Activated CD8-positive, alpha-beta memory T cell treated with anti-CD3 and anti-CD28 coated beads, Interleukin-2, amount 50 U/mL, for 1 hour (primary cell): ENCODE results near the gene NOBOX.
"Not testable (repeated sequence)": the region's sequence is repeated elsewhere in the genome, so short reads cannot be mapped to it uniquely, and the experiment has no call there.

Experiments
- DNase-seq: peaks from one replicate; pipeline ENCODE4 v3.0.0-alpha.2; 2020; ENCODE audit errors: extremely low read depth

NOBOX gene

GRCh38 chr7:144391823-144392255, 11.7 kb downstream of the NOBOX start:
- DNase-seq, result peak; percentile 3

GRCh38 chr7:144391014-144391413, 12.5 kb downstream of the NOBOX start:
- no peak for DNase-seq

DNA sequence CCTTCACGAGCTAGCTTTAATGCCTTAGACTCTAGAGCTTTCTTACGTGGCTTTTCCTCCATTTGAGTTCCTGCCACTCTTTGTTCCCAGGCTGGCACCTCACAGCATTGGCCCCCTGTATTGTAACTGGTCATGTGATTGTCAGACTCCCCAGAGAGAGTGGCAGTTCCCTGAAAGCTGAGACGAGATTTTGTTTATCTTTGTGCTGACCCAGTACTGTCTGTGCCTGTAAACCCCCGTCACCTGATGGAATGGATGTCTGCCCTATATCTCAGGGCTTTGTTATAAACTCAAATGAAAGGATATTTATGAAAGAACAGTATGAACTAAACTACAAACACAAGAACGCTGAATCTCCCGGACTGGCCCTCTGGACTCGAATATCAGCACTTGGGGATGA, 13.0 kb downstream of the NOBOX start:
- no peak for DNase-seq

DNA sequence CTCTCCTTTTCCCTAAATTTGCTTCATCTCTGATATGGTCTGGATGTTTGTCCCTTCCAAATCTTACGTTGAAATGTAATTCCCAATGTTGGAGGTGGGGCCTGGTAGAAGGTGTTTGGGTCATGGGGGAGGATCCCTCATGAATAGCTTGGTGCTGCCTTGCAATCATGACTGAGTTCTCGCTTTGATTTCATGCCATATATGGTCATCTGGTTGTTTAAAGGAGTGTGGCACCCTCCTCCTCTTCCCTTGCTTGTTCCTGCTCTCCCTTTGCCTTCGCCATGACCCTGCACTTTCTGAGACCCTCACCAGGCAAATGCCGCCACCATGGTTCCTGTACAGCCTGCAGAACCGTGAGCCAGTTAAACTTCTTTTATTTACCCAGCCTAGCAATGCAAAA, 14.5 kb downstream of the NOBOX start:
- DNase-seq, result no peak

GRCh38 chr7:144386741-144387140, 16.8 kb downstream of the NOBOX start:
- no peak for DNase-seq

DNA sequence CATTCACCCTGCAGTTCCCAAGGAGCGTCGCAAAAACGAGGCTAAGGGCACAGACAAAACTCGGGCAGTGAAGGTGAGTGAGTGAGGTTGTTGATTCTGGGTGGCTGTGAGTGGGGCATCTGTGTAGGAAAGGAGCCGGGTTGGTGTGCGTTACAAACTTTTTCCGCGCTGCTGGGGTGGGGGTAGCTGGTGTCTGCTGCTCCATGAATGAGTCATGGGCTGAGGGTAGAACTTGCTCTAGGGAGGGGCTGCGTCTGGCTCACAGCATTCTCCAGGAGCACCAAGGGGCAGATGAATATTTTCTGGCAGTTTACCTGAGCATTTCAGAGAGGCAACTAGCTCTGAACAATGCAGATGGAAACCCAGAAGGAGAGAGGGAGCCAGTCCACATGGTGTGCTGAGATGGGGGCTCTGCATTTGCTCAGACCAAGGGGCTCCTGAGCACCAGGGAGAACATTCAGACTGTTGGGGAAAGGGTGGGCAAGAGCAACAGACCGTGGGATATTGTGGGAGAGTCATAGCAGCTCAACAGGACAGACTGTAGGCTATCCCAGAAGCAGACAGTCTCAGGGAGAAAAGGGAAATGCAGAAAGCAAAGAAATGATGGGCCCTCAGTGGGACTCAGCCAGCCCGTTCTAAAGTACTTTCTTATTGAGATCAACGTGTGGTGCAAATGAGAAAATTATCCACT, 18.8 kb downstream of the NOBOX start:
- no peak for DNase-seq

DNA sequence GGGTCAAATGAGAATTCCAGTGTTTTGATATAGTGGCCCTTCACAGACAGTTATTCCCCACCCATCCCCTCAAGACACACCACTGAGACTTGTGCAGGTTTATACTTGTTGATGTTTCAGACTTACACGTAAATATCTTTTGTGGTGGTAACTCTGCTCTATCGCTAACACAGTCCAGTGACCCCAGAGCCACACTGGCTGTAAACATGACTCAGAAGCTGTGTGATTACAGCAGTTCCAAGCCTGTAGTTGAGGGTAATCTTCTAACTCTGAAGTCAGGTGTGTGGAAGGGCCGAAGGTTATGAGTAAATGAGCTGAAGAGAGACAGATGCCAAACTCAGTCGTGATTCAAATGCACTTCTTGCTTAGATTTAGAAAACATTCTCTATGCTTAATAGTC, 19.4 kb downstream of the NOBOX start:
- DNase-seq, result no peak

- no peak for DNase-seq
Observed at GRCh38 chr7:144379776-144380384, 23.6 kb downstream of the NOBOX start.

DNA sequence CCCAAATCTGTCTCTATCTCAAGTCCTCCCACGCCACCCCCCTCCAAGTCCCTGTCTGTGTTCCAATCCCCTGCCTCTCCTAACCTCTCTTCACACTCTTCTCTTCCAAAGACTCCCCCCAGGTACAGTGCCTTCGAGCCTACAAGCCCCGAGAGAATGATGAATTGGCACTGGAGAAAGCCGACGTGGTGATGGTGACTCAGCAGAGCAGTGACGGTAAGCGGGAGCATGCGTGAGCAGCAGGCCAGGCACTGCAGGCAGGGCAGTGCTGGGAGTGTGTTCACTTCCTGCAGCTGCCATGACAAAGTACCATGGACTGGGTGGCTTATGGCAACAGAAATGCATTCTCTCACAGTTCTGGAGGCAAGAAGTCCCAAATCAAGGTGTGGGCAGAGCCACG, 24.8 kb downstream of the NOBOX start:
- DNase-seq, result no peak

DNA sequence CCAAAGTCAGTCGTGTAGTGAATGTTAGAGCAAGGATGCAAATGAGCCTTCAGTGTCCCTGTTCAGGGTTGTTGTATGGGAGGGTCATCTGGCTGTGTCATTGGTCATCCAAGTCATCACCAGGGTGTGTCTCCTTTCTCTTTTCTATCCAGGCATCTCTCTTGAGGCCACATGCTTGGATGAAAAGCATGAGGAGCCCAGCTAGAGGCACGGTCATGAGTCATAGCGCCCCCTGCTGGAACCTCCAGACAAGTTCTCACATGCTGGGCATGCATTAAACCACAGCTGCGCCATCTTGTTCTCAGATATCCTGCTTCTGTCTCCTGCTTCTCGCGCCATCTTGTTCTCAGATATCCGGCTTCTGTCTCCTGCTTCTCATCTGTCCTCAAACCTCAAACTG, 34.3 kb downstream of the NOBOX start:
- not testable (repeated sequence) for DNase-seq

- not testable (repeated sequence) for DNase-seq
Observed at GRCh38 chr7:144367250-144367649, 36.2 kb downstream of the NOBOX start.

GRCh38 chr7:144365523-144365922, 38.0 kb downstream of the NOBOX start:
- DNase-seq, result not testable (repeated sequence)

GRCh38 chr7:144362061-144362460, 41.4 kb downstream of the NOBOX start:
- DNase-seq, result not testable (repeated sequence)

DNA sequence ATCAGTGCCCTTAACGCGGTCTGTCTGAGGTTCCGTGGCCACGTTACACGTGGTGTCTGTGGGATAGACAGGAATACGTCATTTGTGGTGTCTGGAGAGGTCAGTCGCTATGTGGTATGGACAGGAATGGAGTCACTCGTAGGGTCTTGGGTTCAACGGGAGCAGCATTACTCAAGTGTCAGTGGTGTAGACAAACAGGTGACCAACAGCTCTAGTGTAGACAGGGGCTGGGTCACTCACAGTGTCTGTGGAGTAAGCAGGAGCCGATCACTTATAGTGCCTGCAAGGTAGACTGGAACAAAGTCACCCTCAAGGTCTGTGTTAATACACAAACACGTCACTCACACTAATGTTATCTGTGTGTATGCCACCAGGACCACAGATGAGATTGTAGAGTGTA, 46.6 kb downstream of the NOBOX start:
- DNase-seq, result not testable (repeated sequence)

- DNase-seq, result not testable (repeated sequence)
Observed at GRCh38 chr7:144356185-144356584, 47.3 kb downstream of the NOBOX start.

GRCh38 chr7:144355176-144355822, 48.2 kb downstream of the NOBOX start, which contains the start of gene ARHGEF5:
TSS of gene ARHGEF5 (plus strand) at chr7:144355402. CDS start at chr7:144362670, 7,268 bp downstream.
- DNase-seq, result not testable (repeated sequence)

DNA sequence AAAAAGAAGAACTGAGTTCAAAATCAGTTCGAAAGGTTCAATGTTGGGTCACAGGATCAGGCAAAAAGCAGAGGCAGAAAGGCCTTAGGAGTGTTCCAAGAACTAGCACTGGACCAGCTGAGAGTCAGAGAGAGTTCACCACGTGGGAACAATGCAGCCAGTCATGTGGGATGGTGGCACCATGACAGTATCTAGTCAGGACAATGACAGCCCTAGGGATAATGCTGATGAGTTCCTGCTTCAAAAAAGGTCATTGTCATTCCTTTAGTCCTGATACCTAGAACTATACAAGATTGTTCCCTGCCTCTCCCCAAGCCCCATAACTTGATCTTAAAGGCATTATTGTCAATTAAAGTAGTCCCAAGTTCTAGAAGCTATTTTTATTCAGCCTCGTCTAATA, 51.8 kb downstream of the NOBOX start:
- DNase-seq, result not testable (repeated sequence)

GRCh38 chr7:144348625-144349024, 54.9 kb downstream of the NOBOX start:
- not testable (repeated sequence) for DNase-seq
